ENCODE measurements around the gene INVS.

The INVS gene

GRCh38 chr9:100190339-100190738 lies 91.3 kb downstream of the INVS start:
- no peak for DNase-seq (ENCODE audit: low read depth)
- H3K4me3 ChIP-seq (ENCODE audit: low read length) = no peak overlapping the region
- no peak for TF ChIP-seq CTCF (conservative IDR thresholded peaks at IDR 0.05; ENCODE audit: low read depth, low read length)

- H3K4me3 ChIP-seq (ENCODE audit: low read length) = no peak overlapping the region
- no peak for DNase-seq (ENCODE audit: low read depth)
- TF ChIP-seq CTCF (conservative IDR thresholded peaks at IDR 0.05; ENCODE audit: low read depth, low read length) = no peak
These were observed 92.2 kb downstream of the INVS start for GRCh38 chr9:100191264-100191663.

- no peak overlapping the region for H3K4me3 ChIP-seq (ENCODE audit: low read length)
- no peak for TF ChIP-seq CTCF (conservative IDR thresholded peaks at IDR 0.05; ENCODE audit: low read depth, low read length)
- no peak for DNase-seq (ENCODE audit: low read depth)
These were observed 94.0 kb downstream of the INVS start for GRCh38 chr9:100193078-100193477.

GRCh38 chr9:100196215-100196614 lies 97.2 kb downstream of the INVS start:
- H3K4me3 ChIP-seq (ENCODE audit: low read length) = no peak overlapping the region
- no peak for TF ChIP-seq CTCF (conservative IDR thresholded peaks at IDR 0.05; ENCODE audit: low read depth, low read length)
- DNase-seq (ENCODE audit: low read depth) = no peak

- DNase-seq (ENCODE audit: low read depth) = no peak
- no peak overlapping the region for H3K4me3 ChIP-seq (ENCODE audit: low read length)
- TF ChIP-seq CTCF (conservative IDR thresholded peaks at IDR 0.05; ENCODE audit: low read depth, low read length) = no peak
These were observed 97.8 kb downstream of the INVS start for GRCh38 chr9:100196828-100197227.

GRCh38 chr9:100197553-100197952 lies 98.5 kb downstream of the INVS start:
- no peak for DNase-seq (ENCODE audit: low read depth)
- no peak overlapping the region for H3K4me3 ChIP-seq (ENCODE audit: low read length)
- no peak for TF ChIP-seq CTCF (conservative IDR thresholded peaks at IDR 0.05; ENCODE audit: low read depth, low read length)

- no peak for DNase-seq (ENCODE audit: low read depth)
- TF ChIP-seq CTCF (conservative IDR thresholded peaks at IDR 0.05; ENCODE audit: low read depth, low read length) = no peak
- H3K4me3 ChIP-seq (ENCODE audit: low read length) = no peak overlapping the region
These were observed 103.8 kb downstream of the INVS start for GRCh38 chr9:100202806-100203205.

Data from retinal pigment epithelial cell (primary cell).